GM18511 (cell line): ENCODE results near the gene PITPNM2.

Source experiments
- ATAC-seq: cut with Tn5 transposase; IDR thresholded peaks from one replicate; pipeline ENCODE4 v1.9.1; 2021; ENCODE audit warnings: mild to moderate bottlenecking, moderate library complexity; ENCODE audit not compliant: unreplicated experiment

PITPNM2 gene

DNA sequence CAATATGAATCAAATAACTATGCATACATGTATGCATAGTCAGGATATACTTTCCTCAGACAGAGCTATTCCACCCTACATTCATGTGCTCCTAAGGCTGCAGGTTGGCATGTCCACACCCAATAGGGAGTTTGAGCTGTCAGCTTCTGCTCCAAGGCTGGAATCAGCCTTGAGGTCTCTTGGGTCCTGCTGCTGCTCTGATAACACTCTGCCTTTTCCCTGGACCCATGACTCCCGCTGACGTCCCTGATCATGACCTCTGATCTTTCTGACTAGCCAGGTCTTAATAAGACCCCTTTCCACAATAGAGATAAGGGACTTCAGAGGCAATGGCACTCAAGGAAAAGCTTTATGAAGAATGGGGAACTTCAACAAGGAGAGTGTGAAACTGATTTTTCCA, 5.7 kb downstream of the PITPNM2 start:
- no peak for ATAC-seq

DNA sequence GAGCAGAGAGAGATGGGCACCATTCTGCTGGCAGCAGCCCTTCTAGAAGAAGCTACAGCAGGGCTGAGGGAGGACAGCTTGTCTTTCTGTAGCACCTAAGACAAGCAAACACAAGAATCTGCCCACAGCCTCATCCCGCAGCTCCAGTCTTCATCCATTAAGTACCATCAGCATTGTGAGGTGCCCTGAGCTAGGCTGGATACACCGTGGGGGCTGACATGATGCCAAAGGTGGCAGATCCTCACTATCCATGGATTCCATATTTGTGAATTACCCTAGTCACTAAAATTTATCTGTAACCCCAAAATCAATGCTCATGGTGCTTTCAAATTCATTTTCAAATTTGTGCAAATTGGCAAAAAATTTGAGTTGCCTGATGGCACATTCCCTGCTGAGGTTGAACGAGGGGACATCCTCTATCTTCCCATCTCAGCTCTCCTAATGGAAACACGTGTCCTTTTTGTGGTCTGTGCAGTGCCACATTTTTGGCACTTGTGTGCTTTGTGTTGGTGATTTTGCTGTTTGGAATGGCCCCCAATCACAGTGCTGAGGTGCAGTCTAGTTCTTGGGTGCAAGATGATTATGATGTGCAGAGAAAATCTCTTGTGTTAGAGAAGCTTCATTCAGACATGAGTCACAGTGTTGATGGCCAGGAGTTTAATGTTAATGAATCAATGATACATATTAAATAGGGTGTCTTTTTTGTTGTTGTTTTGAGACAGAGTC, 7.0 kb downstream of the PITPNM2 start:
- ATAC-seq: no peak

DNA sequence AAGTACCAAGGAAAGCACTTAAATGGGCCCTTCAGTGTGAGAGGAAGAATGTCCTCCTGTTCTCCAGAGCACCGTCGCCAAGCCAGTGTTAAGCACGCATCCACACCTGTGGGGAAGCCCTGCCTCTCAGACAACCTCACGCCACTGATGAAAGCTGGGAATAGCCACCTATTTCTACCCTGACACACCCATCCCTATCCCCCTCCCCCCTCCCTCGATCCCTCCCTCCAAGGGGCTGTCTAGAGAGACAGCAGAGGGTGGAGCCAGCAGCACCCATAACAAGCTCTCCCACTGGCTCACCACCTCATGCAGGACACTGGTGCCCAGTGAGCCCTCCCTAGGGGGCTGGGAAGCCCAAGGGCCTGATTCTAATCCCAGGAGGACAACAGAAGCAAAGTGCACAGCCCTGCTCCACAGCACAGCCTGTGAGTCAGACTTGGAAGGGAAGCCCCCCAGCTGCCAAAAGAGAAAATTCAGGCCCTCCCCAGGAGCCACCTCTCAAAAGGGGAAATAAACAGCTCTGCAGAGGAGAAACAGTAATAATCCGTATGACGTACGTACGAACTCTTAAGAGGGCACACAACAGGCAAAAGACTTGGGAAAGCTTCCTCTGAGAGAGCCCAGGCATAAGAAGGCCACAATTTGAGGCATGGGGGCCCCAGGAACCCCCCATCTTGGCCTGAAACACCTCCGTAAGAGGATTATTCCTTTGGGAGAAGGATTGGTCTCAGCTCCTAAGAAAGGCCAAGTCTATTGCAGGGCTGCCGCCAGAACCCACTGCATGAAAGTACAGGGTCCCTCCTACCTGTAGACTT, 7.8 kb downstream of the PITPNM2 start:
- no peak for ATAC-seq

DNA sequence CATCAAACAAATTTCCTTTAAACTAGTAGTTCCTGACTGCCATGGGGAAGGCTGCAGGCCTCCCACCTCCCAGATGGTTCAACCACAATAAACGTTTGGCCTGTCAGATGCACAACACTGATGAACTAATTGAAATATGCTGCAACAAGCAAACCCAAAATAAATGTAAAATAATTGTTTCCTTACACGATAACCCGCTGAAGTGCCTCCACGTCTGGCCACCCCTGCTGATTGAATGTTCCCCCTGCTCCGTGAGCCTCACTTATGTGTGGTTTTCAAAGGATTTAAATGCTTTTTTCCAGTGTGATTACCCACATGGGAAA, 8.4 kb downstream of the PITPNM2 start:
- no peak for ATAC-seq

DNA sequence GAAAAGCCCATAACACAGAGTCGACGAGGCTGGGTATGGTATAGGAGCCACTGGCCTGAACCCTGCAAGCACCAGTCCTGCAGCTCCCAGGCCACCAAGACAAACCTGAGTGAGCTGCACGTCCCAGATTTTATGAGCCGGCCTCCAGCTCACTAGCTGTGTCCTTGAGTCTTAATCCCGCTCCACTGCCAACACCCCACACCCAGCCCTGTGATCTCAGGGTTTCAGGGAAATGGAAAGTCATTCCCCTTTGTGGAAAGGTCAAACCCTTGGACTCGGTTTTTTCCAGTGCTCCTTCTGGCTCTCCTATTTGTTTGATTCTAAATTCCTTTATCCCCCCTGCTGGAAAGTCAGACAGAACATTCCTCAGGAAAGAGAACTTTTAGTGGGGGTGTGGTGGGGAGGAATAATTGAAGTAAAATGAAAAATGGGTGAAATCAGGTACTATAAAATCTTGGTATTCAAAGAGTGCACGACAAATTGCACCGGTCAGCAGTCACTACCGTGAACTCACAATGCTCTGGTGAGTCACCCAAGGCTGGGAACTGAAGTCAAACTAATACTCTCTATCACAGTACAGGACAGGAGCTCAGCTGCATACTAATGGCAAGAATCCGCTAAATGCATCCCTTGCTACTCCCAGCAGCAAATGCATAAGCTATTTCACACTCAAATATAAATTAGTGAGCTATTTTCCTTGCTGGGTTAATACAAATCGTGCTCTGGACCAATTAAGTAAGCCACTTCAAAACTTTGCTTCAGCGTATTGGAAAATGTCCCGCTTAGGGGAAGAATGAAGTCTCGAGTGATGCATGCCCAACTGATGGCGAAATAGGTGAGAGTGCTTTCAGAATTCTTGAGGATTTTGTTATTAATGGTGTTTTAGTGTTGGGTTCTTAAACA, 9.0 kb downstream of the PITPNM2 start:
- no peak for ATAC-seq

DNA sequence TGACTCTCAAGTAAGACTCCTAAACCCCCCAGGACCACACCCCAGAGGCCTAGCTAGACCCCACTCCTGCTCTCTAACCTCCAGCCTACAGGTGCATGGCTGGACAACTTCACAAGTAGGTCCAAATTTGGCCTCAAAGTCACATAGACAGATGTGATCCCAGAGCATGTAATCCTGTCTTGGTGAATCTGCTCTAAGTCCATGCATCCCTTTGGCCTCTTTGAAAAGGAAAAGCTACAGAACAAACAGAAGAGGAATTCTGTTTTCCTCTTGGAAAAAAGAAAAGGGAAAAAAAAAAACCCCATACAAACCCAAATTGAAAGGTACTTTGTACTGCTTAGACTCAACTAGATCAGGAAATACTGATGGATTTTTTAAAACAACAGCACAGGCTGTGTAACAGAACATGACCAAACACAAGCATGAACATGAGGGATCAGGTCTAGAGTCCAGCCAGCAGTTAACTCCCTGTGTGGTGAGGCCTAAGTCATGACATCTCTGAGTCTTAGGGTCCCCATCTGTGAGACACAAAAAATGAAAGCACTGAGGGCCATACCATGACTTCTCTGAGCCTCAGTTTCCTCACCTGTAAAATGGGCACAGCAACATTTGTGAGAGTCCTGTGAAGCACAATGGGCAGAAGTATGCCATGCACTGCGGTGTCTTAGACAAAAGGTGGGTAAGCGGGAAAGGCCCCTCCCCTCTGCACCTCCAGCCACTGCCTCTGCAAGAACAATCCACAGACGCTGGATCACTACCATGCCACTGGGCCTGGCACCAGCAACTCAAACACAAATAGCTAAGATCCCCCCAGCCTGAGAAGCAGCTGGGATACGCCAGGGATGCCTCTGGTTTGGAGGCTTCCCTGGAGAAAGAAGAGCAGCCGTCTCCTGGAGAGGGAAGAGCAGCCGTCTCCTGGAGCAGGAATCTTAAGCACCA, 9.9 kb downstream of the PITPNM2 start:
- ATAC-seq: no peak

DNA sequence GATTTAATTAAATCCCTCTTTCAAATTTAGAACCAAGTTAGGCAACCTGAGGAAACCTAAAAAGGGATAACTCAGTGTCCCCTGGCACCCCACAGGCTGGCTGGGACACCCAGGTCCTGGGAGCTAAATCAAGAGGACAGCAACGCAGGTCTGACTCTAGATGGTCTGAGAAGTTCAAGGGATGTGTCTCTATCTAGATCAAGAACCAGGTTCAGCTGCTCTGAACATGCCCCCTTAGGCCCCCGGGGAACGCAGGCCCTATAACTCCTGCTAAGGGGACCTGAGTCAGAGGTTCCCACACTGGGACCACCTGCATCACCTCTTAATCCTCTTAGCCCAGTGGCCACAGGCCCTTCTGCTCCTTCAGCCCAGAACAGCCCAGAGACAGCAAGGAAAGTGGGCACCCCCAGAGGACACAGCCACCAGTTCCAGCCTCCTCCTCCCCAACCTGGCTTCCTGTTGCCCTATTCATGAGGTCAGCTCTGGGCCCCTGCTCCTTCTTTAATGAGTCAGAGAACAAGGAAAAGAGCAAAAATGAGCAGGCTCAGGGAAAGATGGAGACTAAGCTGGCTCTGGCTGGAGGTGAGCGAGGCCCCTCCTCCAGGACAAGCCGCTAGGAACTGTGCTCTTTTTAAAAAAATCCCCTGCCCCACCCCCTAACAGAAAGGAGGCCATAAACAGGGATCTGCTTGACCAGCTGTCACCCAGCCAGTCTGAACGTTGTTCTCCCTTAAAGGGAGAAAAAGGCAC, 10.8 kb downstream of the PITPNM2 start:
- no peak for ATAC-seq

DNA sequence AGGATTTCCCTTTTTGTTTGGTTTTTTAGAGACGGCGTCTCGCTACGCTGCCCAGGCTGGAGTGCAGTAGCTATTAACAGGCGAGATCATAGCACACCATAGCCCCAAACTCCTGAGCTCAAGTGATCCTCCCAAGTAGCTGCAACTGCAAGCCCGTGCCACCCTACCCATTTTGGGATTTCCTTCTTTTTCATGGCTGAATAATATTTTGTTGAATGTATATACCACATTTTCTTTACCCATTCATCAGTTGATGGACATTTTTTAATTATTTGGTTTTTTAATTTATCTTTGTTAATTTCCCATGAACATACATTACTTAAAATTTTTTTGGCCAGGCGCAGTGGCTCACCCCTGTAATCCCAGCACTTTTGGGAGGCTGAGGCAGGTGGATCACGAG, 15.2 kb downstream of the PITPNM2 start:
- no peak for ATAC-seq

DNA sequence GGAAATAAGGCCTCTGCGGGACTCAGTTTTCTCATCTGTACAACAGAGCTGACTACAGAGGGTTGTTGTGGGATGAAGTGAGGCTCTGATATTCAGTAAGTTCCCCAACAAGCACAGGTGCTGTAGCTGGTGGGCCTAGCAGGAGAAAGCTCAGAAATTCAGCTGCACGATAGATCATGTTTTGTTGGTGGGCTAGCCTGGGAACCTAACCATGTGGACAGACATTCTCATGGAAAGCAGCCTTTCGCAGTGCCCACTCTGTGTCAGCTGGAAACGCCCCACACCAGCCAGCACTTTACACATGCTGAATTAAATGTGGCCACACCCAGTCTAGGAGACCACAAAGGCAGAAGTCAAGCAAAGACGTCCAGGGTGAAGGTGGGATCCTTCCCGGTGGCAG, 16.1 kb downstream of the PITPNM2 start:
- no peak for ATAC-seq

DNA sequence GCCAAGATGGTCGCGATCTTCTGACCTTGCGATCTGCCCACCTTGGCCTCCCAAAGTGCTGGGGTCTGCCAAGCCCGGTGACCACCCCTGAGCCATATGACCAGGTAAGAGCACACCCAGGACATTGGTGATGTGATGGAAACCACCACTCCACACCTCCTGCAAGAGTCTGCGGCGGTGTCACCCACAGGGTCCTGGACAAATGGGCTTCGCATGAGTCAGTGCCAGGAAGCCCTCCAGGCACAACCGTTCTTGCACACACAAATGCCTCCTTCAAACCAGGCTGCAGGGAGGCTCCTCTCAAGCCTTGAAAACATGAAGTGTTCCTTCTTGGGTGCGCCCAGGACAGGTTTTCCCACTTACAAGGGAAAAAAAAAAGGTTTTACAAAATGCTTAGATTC, 16.6 kb downstream of the PITPNM2 start:
- ATAC-seq: no peak

DNA sequence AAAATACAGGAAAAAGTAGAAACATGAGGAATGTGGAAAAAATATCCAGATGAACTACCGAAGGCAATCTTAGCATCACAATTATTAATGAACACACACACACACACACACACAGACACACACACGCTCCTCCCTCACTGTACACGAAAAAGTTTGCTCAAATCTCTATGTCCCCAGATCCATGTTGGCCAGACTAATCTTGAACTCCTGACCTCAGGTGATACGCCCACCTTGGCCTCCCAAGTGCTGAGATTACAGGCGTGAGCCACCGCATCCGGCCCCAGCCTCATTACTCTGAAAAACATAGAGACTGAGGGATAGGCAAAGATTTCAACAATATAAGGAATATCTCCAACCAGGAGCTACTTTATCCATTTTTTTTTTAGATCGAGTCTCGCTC, 17.2 kb downstream of the PITPNM2 start:
- no peak for ATAC-seq

DNA sequence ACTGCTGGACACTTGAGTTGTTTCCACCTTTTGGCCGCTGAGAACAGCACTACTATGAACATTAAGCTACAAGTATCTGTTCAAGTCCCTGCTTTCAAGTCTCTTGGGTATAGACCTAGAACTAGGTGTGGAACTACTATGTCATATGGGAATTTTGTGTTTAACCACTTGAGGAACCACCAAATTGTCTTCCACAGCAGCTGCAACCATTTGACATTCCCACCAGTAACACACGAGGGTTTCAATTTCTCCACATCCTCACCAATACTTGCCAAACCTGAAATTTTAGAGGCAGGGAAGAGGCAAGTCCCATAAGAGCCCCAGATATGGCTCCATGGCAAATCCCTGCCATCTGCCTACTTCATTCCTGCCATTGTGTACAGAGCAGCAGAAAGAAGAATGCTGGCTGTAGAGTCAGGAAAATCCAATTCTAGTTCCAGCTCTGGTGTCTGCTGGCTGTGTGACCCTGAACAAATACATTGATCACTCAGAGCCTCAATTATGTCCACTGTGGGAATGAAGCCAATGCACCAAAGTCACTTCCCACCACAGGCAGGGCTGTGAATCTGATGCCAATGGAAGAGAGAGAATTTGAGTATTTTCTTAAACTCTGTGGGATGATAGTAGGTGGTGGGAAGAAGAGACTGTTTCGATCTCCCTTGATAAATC, 17.8 kb downstream of the PITPNM2 start:
- ATAC-seq: no peak

DNA sequence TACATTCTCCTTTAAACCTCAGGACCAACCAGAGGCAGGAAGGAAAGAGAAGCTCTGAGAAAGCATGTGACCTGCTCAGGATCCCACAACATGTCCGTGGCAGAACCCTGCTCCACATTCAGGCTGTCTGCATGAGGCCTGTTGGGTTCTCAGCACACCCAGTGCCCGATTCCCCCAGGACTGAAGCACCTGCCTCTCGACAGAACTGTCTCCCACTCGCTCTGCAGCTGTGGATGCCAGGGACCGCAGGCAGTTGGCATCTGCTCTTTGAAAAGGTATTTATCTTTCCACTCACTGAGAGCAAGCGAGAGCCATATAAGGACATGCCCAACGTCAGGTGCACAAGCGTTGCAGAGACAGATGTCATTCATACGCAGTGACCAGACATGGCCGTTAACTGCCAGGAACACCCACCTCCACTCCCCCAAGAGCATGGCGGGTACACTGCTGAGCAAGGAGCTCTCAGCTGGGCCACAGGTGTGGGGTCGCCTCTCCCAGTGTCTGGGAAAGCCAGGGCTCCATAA, 18.9 kb downstream of the PITPNM2 start:
- ATAC-seq: no peak

DNA sequence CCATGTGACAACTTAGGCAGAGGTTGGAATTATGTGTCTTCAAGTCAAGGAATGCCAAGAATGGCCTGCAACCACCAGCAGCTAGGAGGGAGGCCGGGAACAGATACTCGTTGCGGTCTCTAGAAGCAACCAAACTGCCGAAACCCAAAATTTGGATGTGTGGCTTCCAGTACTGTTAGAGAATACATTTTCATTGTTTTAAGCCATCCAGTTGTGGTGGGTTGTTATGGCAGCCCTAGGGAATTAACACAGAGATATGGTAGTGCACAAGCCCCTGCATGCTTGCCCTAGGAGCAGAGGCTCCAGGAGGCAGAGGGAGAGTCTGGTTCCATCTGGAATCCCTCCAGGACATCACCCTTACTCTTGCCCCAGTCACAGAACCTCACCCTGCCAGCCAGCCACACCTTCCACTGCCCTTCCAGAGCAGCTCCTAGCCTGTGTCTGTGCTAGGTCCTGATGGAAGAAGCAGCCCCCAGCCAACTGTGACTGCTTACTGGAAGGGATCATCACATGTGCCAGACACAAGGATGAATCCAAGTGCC, 19.5 kb downstream of the PITPNM2 start:
- no peak for ATAC-seq

DNA sequence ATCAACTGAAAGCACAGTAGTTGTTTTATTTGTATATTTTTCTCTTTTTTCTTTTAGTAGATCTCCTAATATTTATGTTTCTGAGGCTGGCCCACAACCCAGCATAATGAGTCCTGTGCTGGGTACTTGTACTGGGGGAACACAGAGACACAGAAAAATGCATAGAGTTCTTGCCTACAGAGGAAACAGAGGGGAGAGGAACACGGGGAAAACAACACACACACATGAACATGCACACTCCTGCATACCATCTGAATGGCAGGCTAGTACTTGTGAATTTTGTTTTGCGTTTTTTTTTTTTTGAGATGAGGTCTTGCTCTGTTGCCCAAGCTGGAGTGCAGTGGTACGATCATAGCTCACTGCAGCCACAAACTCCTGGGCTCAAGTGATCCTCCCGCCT, 21.3 kb downstream of the PITPNM2 start:
- ATAC-seq: no peak

DNA sequence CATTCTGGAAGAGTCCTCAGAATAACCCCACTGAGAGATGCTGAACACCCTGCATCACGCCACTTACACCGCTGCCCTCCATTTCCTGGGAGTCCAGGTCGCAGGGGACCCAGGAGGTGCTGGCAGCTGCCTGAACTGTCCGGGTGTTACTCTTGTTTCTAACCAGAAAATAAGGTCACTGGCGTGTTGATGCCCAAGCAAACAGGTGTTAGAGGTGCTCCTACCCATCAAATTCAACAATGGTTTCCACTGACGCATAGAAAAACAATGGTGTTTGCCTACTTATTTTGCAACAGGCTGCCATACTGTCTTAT, 23.8 kb downstream of the PITPNM2 start:
- no peak for ATAC-seq

DNA sequence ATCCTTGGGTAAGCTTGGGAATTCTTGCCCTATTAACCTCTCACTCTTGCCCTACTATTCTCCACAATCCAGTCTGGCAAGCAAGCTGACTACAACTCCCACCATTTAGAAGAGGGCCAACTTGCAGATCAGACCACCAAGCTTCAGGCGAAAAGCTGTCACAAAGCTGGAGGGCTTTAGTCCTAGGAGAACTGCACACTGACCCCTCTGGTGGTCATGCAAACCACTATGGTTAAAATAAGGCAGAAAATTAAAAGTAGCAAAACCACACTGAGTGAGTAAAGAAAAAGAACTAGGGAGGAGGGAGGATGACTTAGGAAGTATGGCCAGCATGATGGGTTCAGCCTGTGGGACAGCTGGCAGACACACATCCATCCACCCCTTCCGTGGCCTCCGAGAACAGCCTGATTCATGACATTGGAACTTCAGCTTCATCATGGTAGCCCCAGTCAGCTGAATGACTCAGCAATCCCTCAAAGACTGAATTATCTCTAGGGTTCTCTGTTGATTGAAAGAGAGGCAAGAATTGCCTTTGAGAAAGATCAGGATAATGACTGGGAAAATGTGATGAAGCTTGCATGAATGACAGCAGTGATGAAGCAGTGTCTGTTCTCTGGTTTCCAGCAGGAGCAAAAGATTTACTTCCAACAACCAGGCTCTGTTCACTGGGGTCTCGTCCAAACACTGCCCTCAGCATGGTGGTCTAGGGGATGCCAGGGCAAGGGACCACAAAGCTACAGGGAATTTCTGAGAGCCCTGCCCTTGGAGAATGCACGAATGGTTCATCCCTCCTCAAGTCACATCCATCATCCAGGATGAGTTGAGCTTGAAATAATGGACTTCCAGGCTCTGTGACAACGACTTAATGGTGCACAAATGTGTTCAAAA, 24.4 kb downstream of the PITPNM2 start:
- no peak for ATAC-seq

DNA sequence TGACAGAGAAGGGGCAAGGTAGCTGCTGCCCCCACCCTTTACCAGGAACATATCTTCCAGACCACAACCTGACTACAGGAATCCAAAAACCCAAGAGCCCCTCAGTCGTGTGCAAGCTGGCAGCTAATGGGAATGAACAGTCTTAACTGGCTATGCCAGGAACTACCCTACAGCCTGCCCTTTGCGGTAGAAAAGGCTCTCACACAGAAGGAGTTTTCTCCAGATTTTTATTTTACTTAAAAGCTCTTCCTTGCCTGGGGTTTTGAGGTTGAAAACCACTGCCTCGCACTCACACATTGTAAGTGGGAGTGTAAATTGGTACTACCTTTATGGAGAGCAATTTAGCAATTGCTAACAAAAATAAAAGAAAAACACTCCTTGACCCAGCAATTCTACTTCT, 28.3 kb downstream of the PITPNM2 start:
- ATAC-seq: no peak
